Stimulated activated CD8-positive, alpha-beta memory T cell treated with anti-CD3 and anti-CD28 coated beads, Interleukin-15, amount 100 ng/mL, for 48 hours (primary cell): Measurements from ENCODE around the gene MPP2.
A peak's percentile ranks its signal among the peaks of the same experiment; 100 is the strongest.
"Not testable (repeated sequence)": the region's sequence is repeated elsewhere in the genome, so short reads cannot be mapped to it uniquely, and the experiment has no call there.

Source experiments
- DNase-seq, 2 donors: peaks; one replicate each; pipeline ENCODE4 v3.0.0-alpha.2; 2020; ENCODE audit warnings: low read depth in 2 of 2

MPP2 gene

GRCh38 chr17:43901861-43902589 is 5.3 kb downstream of the MPP2 start:
- DNase-seq: no peak

DNA sequence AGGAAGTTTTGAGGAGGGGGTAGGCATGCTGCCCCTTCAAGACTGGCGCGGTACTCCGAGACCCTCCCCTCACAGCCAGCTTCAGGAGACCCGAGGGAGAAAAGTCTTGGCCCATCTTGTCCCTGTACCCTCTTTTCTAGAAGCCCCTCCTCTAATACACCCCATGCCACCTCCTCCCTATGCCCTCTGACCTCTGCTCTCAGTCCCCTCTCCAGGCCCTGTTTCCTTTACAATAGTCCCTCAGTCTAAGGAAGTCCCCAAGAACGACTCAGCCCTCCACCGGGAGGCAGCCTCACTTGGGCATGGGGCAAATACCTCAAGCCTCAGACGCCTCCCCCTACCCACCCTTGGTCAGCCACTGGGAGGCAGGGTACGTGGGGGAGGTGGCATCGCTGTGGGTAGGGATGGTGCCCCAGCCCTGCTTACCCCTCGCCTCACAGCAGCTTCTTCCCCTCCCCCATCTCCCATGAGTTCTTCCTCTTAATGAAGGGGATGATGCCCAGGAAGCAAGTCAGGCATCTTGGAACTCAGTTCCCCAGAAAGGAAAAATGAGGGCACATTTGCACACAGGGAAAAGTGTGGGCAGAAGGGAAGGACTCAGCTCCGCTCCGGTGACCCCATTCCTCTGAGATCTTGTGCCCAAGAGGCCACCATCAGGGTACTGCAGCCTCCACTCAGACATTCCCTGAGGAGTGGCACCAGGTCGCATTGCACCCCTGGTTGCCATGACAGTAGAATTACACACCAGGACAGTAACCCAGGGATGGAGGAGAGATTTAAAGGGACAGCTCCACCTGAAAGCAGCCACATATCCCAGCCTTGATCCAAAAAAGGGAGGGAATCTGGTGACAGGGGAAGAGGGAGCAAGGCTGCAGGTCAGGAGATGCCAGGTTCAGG is 6.2 kb downstream of the MPP2 start:
- DNase-seq: no peak

DNA sequence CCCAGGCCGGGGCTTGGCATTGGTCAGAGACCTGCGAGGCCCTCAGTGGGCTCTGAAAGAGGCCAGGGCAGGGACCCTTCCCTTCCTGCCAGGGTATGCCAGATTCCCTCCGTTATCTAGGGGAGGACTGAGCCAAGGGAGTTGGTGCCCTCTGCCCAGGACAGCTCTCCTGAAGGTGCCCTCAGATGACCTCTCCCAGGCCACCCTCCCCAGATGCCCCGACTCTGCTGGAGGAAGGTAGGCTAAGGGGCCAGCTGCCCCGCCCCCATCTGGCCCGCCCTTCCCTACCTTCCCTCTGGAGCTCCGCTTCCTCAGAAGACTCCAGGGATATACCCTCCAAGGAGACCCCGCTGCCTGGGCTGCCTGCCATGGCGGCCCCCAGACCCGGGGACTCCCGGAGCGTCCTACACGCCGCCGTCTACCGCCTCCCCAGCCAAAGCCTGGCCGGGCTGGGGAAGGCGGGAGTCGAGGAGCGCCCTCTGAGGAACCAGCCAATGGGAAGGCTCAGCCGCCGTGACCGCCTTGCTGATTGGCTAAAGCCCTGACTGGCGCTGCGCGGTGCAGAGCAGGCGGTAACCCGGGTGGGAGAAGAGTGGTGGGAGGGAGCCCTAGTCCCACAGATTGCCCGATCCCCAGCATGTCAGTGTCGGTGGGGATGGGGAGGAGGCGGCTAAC is 7.0 kb downstream of the MPP2 start:
- peak; percentile 70 to 81 for DNase-seq

DNA sequence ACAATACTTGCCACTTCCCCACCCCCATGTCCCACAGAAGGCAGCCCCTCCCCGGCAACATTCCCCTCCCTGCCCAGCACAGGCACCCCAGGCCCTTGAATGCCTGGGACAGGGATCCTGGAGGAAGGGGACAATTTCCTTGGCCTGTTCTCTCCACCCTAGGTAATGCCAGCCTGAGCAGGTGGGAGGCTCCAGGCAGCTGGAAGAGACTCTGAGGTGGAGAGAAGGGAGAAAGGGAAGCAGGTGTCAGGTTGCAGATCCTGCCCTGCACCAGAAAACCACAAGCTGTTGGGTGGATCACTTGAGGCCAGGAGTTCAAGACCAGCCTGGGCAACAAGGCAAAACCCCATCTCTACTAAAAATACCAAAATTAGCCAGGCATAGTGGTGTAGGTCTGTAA is 8.9 kb downstream of the MPP2 start:
- DNase-seq: no peak

DNA sequence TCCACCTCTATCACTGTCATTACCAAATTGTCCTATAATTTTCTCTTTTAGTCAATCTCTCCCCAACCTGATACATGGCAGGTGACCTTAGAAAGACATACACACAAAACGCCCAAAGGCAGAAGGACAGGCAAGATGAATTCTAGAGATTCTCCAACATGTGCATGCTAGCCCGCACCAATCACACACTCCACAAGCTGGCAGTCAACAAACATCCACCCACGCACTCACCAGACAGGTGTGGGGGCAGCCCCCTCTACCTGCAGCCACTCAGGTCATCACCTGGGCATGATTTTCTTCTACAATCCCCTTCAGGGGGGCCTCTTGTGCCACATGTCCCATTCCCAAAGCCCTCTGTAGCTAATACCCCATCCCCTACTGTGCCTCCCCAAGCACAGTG is 9.5 kb downstream of the MPP2 start:
- no peak for DNase-seq

DNA sequence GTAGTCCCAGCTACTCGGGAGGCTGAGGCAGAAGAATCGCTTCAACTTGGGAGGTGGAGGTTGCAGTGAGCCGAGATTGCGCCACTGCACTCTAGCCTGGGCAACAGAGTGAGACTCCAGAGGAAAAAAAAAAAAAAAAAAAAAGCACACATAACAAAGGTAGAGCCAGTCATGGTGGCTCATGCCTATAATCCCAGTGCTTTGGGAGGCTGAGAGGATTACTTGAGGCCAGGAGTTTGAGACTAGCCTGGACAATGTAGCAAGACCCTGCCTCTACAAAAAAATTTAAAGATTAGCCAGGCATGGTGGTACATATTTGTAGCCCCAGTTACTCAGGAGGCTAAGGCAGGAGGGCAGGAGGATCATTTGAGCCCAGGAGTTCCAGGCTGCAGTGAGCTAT is 12.8 kb downstream of the MPP2 start:
- DNase-seq: not testable (repeated sequence)

- no peak for DNase-seq
Observed at GRCh38 chr17:43892647-43892952, 14.7 kb downstream of the MPP2 start.

DNA sequence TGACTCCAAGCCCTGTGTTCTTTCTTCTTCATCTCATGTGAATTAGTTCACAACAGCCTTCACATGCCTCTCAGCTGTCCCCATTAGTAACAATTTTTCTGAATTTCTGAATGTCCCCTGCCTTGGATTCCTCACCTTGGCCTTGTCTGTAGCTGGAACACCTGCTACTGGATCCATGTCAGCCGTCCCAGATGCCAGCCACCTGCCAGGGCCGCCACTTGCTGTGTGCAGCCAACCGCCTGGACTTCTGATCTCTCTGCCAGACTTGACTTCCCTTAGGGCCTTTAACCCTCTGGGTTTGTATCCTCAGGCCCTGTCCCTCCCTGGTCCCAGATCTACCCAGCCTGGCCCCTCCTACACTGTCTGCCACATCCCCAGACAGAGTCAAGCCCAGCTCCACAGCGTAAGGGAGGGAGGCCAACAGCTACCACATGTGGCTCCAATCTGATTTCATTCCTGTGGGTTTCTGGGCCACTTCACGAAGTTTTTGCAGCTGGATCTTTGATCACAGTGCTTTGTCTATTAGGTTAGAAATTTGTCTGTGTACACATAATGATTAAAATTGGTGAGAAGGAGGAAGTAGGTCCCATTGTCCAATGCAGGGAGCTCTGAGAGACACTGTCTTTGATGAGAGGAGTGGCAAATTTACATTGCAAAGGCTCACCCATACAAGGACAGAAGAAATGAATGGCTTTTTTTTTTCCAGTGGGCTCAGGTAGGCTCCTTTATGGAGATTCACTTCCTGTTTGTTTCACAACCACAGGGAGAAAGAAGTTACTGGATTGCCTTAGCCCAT is 15.3 kb downstream of the MPP2 start:
- no peak for DNase-seq

DNA sequence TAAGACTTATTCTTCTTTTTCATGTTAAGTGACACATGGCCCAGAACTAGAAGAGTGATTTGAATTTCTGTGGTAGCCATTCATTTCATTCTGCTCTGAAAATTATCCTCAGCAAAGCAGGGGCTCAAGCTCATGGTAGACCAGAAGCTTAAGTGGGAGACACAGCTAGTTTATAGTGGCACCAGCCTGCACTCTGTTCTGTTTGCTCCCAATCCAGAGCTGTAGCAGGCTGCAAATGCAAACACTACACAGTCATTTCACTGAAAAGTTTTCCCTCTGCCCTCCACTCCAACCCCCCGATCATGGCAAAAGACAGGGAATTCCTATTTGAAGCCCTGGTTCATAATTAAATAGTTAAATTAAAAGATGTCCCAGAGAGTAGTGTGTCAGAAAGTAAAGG is 17.1 kb downstream of the MPP2 start:
- no peak for DNase-seq

DNA sequence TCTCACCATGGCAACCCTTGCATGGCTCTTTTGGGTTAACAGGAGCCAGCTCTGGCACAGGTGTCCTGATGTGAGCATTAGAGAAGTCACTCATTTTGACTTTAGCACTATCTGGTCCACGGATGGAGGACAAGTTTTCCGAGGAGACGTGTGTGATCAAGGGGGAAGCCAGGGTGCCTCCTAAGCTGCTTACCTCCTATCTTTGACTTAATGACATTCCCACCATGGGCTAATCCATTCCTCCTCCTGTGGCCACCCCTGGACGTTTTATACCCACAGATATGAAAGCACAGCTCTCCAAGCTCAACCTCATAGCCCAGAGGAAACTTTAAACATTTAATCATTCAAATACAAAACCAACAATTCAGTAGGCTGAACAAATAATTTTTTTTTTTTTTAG is 18.8 kb downstream of the MPP2 start:
- DNase-seq: no peak

DNA sequence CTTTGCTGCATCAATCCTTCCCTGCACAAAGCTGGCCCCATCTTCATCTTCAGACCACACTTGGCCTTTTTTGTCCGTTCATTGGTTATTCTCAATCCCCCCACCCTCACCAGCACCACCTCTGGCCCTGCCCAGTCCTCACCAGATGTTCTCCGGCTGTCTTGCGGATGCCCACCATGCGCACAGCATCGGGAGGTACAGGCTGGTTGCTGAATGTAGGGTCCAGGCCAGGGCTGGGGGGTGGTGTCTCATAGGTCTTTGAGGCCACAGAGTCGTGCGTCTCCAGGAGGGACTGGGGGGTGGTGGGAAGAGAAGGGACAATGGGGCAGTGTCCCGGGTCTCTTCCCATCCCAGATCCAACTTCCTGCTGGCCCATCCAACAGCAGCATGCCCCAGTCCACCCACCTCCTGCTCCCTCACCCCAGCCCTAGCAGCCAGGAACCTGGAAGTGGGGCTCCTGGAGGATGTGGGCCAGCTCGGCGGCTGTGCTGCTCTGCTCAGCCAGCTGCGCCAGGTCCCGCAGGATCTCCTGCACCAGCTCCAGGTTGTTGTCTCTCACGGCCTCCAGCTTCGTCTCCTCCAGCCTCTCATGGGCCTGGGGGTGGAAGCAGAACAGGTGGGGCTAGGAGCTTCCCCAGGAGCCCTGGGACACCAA is 24.4 kb downstream of the MPP2 start:
- DNase-seq: no peak

GRCh38 chr17:43881758-43882505 is 25.4 kb downstream of the MPP2 start:
- DNase-seq: no peak

GRCh38 chr17:43881181-43881580 is 26.2 kb downstream of the MPP2 start:
- no peak for DNase-seq

- peak in 1 of 2 donors; percentile 11 for DNase-seq
Observed at GRCh38 chr17:43880420-43880991, 26.8 kb downstream of the MPP2 start.

DNA sequence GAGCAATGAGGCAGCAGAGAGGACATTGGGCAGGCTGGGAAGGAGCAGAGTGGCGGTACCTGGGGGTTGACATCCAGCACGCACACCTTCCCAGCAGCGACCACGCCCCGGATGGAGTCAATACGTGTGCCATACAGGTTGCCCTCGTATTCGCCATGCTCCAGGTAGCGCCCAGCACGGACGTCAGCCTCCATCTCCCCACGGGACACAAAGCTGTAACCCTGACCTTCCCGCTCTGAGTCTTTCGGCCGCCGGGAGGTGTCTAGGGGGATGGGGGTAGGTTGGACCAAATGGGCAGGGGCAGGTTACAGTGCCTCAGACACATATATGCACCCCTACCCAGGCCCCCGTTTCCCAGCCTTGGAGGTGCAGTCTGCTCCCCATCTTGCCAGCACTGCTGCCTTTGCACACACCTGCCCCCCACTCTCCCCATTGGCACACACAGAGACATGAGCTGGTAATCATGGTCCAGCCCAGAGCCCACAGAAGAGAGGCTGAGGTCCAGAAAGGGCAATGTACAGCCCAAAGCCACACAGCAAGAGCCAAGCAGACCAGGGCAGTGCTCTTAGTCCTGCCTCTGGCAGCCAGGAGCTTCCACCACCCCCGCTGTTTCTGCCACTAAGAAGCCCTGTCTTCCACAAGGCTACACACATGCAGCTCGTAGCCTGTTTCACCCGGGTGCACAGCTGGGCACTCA is 27.5 kb downstream of the MPP2 start:
- DNase-seq: no peak

GRCh38 chr17:43878260-43879175 is 28.8 kb downstream of the MPP2 start:
- DNase-seq: peak; percentile 25 to 46

DNA sequence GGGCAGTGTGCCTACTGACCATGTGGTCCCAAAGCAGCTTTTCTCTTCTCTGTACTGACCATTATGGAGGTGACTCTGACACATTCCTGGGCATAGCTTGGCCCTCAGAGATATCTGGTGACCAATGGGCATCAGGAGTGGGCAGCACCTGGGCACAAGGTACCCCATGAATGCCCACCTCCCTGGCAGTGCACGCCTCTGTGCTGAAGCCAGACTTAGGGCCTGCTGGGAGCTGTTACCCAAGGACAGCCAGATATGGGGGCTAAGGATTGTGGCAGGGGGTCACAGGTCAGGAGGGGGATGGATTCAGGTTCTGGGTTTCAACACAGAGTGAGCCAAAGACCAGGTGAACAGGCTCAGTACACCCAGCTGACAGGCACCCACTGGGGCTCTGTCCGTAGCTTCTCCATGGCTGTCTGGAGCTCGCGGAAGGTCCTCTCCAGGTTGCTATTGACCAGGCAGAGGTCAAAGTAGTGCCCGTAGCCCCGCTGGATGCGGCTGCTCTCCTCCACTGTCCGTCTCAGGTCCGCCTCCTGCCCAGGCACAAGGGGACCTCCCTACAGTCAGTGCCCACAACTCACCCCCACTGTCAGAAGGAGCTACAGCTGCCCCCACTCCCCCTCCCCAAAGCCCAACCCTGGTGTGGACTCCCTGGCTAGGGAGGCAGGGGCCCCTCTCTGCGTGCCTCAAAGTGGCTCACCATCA is 29.7 kb downstream of the MPP2 start:
- DNase-seq: no peak

- DNase-seq: no peak
Observed at GRCh38 chr17:43877031-43877430, 30.3 kb downstream of the MPP2 start.
